ENCODE results near the gene MT2A. TPM values are rescaled to one million over a fixed set of nuclear protein-coding genes. Genes with fewer than 3 reads are reported as not detected.

The MT2A gene
- total RNA-seq, 1 experiment from 2014 or later, result 44.1 TPM

Other genes with a start within 250 kb of the MT2A start
- gene AMFR, start 183.0 kb upstream of the MT2A start, total RNA-seq (2014; rRNA removed; shearing (Covaris generic)), result 75.9 and 82.9 TPM in 2 replicates
- gene NUDT21, start 157.3 kb upstream of the MT2A start, total RNA-seq (2014; rRNA removed; shearing (Covaris generic)), result 165 and 185 TPM in 2 replicates
- 34.2 and 43.2 TPM in 2 replicates for gene OGFOD1, start 157.0 kb upstream of the MT2A start, total RNA-seq (2014; rRNA removed; shearing (Covaris generic))
- 10.4 and 19.3 TPM in 2 replicates for gene BBS2, start 88.6 kb upstream of the MT2A start, total RNA-seq (2014; rRNA removed; shearing (Covaris generic))
- not detected in 2 replicates for gene MT4, start 43.5 kb upstream of the MT2A start, total RNA-seq (2014; rRNA removed; shearing (Covaris generic))
- gene MT3, start 19.1 kb upstream of the MT2A start, total RNA-seq (2014; rRNA removed; shearing (Covaris generic)), result 3.5 TPM in 1 of 2 replicates, not detected in the other
- 493 and 525 TPM in 2 replicates for gene MT1E, start 17.2 kb downstream of the MT2A start, total RNA-seq (2014; rRNA removed; shearing (Covaris generic))
- gene MT1M, start 24.1 kb downstream of the MT2A start, total RNA-seq (2014; rRNA removed; shearing (Covaris generic)), result not detected in 2 replicates
- 2.0 and 6.6 TPM in 2 replicates for gene MT1A, start 30.1 kb downstream of the MT2A start, total RNA-seq (2014; rRNA removed; shearing (Covaris generic))
- not detected in 2 replicates for gene MT1B, start 43.3 kb downstream of the MT2A start, total RNA-seq (2014; rRNA removed; shearing (Covaris generic))
- gene MT1F, start 49.4 kb downstream of the MT2A start, total RNA-seq (2014; rRNA removed; shearing (Covaris generic)), result 4.7 and 5.6 TPM in 2 replicates
- 0.50 and 1.5 TPM in 2 replicates for gene MT1G, start 59.5 kb downstream of the MT2A start, total RNA-seq (2014; rRNA removed; shearing (Covaris generic))
- gene MT1H, start 61.2 kb downstream of the MT2A start, total RNA-seq (2014; rRNA removed; shearing (Covaris generic)), result not detected in 2 replicates
- 29.2 and 29.4 TPM in 2 replicates for gene MT1X, start 73.9 kb downstream of the MT2A start, total RNA-seq (2014; rRNA removed; shearing (Covaris generic))
- gene NUP93, start 121.5 kb downstream of the MT2A start, total RNA-seq (2014; rRNA removed; shearing (Covaris generic)), result 94.6 and 115 TPM in 2 replicates

Measured in HT-29 (cell line).